ENCODE data around the gene TREML4. TPM values are rescaled to one million over a fixed set of nuclear protein-coding genes. Genes with fewer than 3 reads are reported as not detected.

TREML4 gene
- total RNA-seq, 1 donor from 2014 or later = not detected

DNA sequence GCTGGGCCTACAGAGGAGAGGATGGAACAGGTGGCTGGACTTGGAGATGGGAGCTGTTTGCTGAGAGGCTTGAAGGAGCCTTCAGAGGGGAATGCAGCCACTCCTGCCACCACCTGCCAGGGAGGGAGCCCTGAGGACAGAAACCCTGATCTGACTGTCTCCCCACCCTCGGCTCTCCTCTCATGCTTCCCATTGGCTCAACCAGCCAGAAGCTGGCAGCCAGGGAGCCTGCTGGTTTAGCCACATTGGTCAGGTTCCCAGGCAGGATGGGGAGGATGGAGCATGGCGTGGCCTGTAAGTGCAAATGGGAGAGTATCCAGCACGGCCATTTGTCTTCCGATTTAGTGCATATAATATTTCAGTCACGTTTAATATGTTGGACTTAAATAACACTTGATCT is 45.6 kb downstream of the TREML4 start:
- H3K4me1 ChIP-seq = no peaks in the 10 kb centered on the region
- intact Hi-C loops (cut with DNase I) = no loop called here
- H3K4me3 ChIP-seq = no peak overlapping the region
- H3K9me3 ChIP-seq = no peaks in the 10 kb centered on the region
- TF ChIP-seq POLR2AphosphoS5 (IDR thresholded peaks at IDR 0.05; ENCODE audit: insufficient read depth in 1 of 2, low read depth in 1 of 2) (no peak), POLR2A (IDR thresholded peaks at IDR 0.05) (no peak)
- TF ChIP-seq, protein P1, sequence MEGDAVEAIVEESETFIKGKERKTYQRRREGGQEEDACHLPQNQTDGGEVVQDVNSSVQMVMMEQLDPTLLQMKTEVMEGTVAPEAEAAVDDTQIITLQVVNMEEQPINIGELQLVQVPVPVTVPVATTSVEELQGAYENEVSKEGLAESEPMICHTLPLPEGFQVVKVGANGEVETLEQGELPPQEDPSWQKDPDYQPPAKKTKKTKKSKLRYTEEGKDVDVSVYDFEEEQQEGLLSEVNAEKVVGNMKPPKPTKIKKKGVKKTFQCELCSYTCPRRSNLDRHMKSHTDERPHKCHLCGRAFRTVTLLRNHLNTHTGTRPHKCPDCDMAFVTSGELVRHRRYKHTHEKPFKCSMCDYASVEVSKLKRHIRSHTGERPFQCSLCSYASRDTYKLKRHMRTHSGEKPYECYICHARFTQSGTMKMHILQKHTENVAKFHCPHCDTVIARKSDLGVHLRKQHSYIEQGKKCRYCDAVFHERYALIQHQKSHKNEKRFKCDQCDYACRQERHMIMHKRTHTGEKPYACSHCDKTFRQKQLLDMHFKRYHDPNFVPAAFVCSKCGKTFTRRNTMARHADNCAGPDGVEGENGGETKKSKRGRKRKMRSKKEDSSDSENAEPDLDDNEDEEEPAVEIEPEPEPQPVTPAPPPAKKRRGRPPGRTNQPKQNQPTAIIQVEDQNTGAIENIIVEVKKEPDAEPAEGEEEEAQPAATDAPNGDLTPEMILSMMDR (IDR thresholded peaks at IDR 0.05) = no peak
- no peak overlapping the region for H3K27ac ChIP-seq
- H3K27me3 ChIP-seq = no peaks in the 10 kb centered on the region
- DNase-seq (ENCODE audit: extremely low spot score in 2 of 2) = no peak
- H3K36me3 ChIP-seq = no peaks in the 10 kb centered on the region

GRCh38 chr6:41274256-41274655 is 46.1 kb downstream of the TREML4 start:
- H3K4me3 ChIP-seq = no peak overlapping the region
- no peaks in the 10 kb centered on the region for H3K36me3 ChIP-seq
- intact Hi-C loops (cut with DNase I) = no loop called here
- TF ChIP-seq, protein P1 (IDR thresholded peaks at IDR 0.05) = no peak
- TF ChIP-seq POLR2A (IDR thresholded peaks at IDR 0.05) = no peak
- no peak for TF ChIP-seq POLR2AphosphoS5 (IDR thresholded peaks at IDR 0.05; ENCODE audit: insufficient read depth in 1 of 2, low read depth in 1 of 2)
- no peaks in the 10 kb centered on the region for H3K4me1 ChIP-seq
- H3K9me3 ChIP-seq = no peaks in the 10 kb centered on the region
- no peak overlapping the region for H3K27ac ChIP-seq
- DNase-seq (ENCODE audit: extremely low spot score in 2 of 2) = no peak
- no peaks in the 10 kb centered on the region for H3K27me3 ChIP-seq

- no peak for DNase-seq (ENCODE audit: extremely low spot score in 2 of 2)
- Histone ChIP-seq H3K27me3 (no peaks in the 10 kb centered on the region), H3K36me3 (no peaks in the 10 kb centered on the region), H3K4me3 (no peak overlapping the region), H3K9me3 (no peaks in the 10 kb centered on the region), H3K27ac (no peak overlapping the region), H3K4me1 (no peaks in the 10 kb centered on the region)
- intact Hi-C loops (cut with DNase I) = no loop called here
- TF ChIP-seq POLR2A (IDR thresholded peaks at IDR 0.05) (no peak), POLR2AphosphoS5 (IDR thresholded peaks at IDR 0.05; ENCODE audit: insufficient read depth in 1 of 2, low read depth in 1 of 2) (no peak)
- TF ChIP-seq, protein P1 (IDR thresholded peaks at IDR 0.05) = no peak
These were observed 47.3 kb downstream of the TREML4 start for GRCh38 chr6:41275489-41275888.

DNA sequence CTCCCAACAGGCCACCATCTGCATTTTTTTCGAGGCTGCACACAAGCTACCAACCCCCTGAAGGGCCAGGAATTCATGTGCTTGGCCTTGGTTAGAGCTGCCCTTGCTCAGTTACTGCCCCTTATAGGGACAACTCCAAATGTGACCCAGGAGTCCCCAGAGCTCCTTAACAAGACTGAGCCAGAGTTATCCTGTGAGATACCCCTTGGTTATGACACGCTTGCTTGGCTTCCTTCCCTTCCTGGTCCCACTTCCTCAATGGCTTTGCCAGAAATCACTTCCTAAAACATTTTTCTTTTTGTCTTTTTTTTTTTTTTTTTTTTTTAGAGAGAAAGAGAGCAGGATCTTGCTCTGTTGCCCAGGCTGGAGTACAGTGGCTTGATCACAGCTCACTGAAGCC is 49.5 kb downstream of the TREML4 start:
- intact Hi-C loops (cut with DNase I) = no loop called here
- no peaks in the 10 kb centered on the region for H3K36me3 ChIP-seq
- no peaks in the 10 kb centered on the region for H3K4me1 ChIP-seq
- DNase-seq (ENCODE audit: extremely low spot score in 2 of 2) = no peak
- no peaks in the 10 kb centered on the region for H3K27me3 ChIP-seq
- H3K27ac ChIP-seq = no peak overlapping the region
- TF ChIP-seq, protein P1 (IDR thresholded peaks at IDR 0.05) = no peak
- TF ChIP-seq POLR2AphosphoS5 (IDR thresholded peaks at IDR 0.05; ENCODE audit: insufficient read depth in 1 of 2, low read depth in 1 of 2) = no peak
- no peak for TF ChIP-seq POLR2A (IDR thresholded peaks at IDR 0.05)
- no peak overlapping the region for H3K4me3 ChIP-seq
- no peaks in the 10 kb centered on the region for H3K9me3 ChIP-seq

DNA sequence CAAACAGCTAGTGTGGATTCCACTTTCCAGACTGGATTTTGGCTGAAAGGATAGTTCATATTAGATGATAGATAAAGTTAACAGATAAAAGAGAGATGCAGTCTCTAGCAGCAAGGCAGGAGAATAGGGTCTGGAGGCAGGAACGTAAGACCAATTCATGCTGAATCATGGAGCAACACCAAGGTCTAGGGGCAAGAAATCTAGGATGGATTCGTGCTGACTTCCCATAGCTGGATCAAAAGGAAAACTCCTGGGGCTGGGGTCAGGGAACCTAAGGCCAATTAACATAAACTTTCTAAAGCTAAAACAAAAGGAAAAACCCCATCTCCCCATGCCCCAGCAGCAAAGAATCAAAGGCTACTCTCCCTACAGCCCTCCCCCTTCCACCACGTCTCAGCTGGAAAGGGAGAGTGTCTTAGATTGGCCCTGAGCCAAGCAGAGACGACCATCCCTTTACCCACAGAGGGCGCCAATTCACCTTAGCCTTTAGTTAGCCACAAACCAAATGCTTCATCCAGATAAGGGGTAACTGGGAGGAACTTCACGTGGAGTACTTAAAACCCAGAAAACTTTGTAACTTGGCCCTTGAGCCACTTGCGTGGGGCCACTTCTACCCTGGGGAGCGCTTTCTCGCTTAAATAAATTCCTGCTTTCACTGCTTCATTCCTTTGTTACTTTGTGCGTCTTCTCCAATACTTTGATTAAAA is 50.7 kb downstream of the TREML4 start:
- no peak overlapping the region for H3K4me3 ChIP-seq
- no peaks in the 10 kb centered on the region for H3K4me1 ChIP-seq
- no peak overlapping the region for H3K27ac ChIP-seq
- no peak for DNase-seq (ENCODE audit: extremely low spot score in 2 of 2)
- H3K36me3 ChIP-seq = no peaks in the 10 kb centered on the region
- H3K27me3 ChIP-seq = no peaks in the 10 kb centered on the region
- intact Hi-C loops (cut with DNase I) = no loop called here
- H3K9me3 ChIP-seq = no peaks in the 10 kb centered on the region
- TF ChIP-seq, protein P1 (IDR thresholded peaks at IDR 0.05) = no peak
